ENCODE results near the gene SYNE1. TPM values are rescaled to one million over a fixed set of nuclear protein-coding genes. Genes with fewer than 3 reads are reported as not detected.
"Not testable (repeated sequence)": the region's sequence is repeated elsewhere in the genome, so short reads cannot be mapped to it uniquely, and the experiment has no call there.

The SYNE1 gene
- polyA plus RNA-seq, 4 donors = 49.9 to 88.5 (median 86.0) TPM

GRCh38 chr6:152632121-152632782 is 4.9 kb downstream of the SYNE1 start:
- DNase-seq (ENCODE audit: low read depth in 4 of 4, low spot score in 3 of 4) = no peak

- no peak for DNase-seq (ENCODE audit: low read depth in 4 of 4, low spot score in 3 of 4)
Observed at GRCh38 chr6:152631376-152631775, 5.8 kb downstream of the SYNE1 start.

- DNase-seq (ENCODE audit: low read depth in 4 of 4, low spot score in 3 of 4) = no peak
Observed at GRCh38 chr6:152630832-152631231, 6.3 kb downstream of the SYNE1 start.

- no peak for DNase-seq (ENCODE audit: low read depth in 4 of 4, low spot score in 3 of 4)
Observed at GRCh38 chr6:152625213-152625612, 11.9 kb downstream of the SYNE1 start.

GRCh38 chr6:152614776-152615175 is 22.4 kb downstream of the SYNE1 start:
- not testable (repeated sequence) for DNase-seq (ENCODE audit: low read depth in 4 of 4, low spot score in 3 of 4)

- no peak for DNase-seq (ENCODE audit: low read depth in 4 of 4, low spot score in 3 of 4)
Observed at GRCh38 chr6:152609125-152609670, 28.0 kb downstream of the SYNE1 start.

- DNase-seq (ENCODE audit: low read depth in 4 of 4, low spot score in 3 of 4) = no peak
Observed at GRCh38 chr6:152605941-152606340, 31.2 kb downstream of the SYNE1 start.

- DNase-seq (ENCODE audit: low read depth in 4 of 4, low spot score in 3 of 4) = no peak
Observed at GRCh38 chr6:152605342-152605741, 31.8 kb downstream of the SYNE1 start.

- no peak for DNase-seq (ENCODE audit: low read depth in 4 of 4, low spot score in 3 of 4)
Observed at GRCh38 chr6:152603911-152604310, 33.3 kb downstream of the SYNE1 start.

- no peak for DNase-seq (ENCODE audit: low read depth in 4 of 4, low spot score in 3 of 4)
Observed at GRCh38 chr6:152600022-152600421, 37.1 kb downstream of the SYNE1 start.

- no peak for DNase-seq (ENCODE audit: low read depth in 4 of 4, low spot score in 3 of 4)
Observed at GRCh38 chr6:152598901-152599537, 38.1 kb downstream of the SYNE1 start.

- no peak for DNase-seq (ENCODE audit: low read depth in 4 of 4, low spot score in 3 of 4)
Observed at GRCh38 chr6:152598421-152598820, 38.7 kb downstream of the SYNE1 start.

- DNase-seq (ENCODE audit: low read depth in 4 of 4, low spot score in 3 of 4) = no peak
Observed at GRCh38 chr6:152596726-152597125, 40.4 kb downstream of the SYNE1 start.

- no peak for DNase-seq (ENCODE audit: low read depth in 4 of 4, low spot score in 3 of 4)
Observed at GRCh38 chr6:152595499-152595898, 41.7 kb downstream of the SYNE1 start.

- DNase-seq (ENCODE audit: low read depth in 4 of 4, low spot score in 3 of 4) = no peak
Observed at GRCh38 chr6:152594701-152595100, 42.5 kb downstream of the SYNE1 start.

- no peak for DNase-seq (ENCODE audit: low read depth in 4 of 4, low spot score in 3 of 4)
Observed at GRCh38 chr6:152588456-152588855, 48.7 kb downstream of the SYNE1 start.

GRCh38 chr6:152587473-152587872 is 49.7 kb downstream of the SYNE1 start:
- no peak for DNase-seq (ENCODE audit: low read depth in 4 of 4, low spot score in 3 of 4)

- no peak for DNase-seq (ENCODE audit: low read depth in 4 of 4, low spot score in 3 of 4)
Observed at GRCh38 chr6:152585236-152585635, 51.9 kb downstream of the SYNE1 start.

GRCh38 chr6:152583888-152584287 is 53.3 kb downstream of the SYNE1 start:
- DNase-seq (ENCODE audit: low read depth in 4 of 4, low spot score in 3 of 4) = no peak

GRCh38 chr6:152576525-152576924 is 60.6 kb downstream of the SYNE1 start:
- DNase-seq (ENCODE audit: low read depth in 4 of 4, low spot score in 3 of 4) = no peak

- DNase-seq (ENCODE audit: low read depth in 4 of 4, low spot score in 3 of 4) = no peak
Observed at GRCh38 chr6:152575621-152576150, 61.5 kb downstream of the SYNE1 start.

- no peak for DNase-seq (ENCODE audit: low read depth in 4 of 4, low spot score in 3 of 4)
Observed at GRCh38 chr6:152575161-152575560, 62.0 kb downstream of the SYNE1 start.
